DLD1 (cell line): ENCODE results near the gene ZNF329.

ENCODE experiments used
- in situ Hi-C: cut with HindIII; loops from 2 replicates; pipeline ENCODE4 v1.10.0; 2017; ENCODE audit warnings: low sequenced_read_pairs

Gene ZNF329

GRCh38 chr19:58079792-58080191, 70.8 kb downstream of the ZNF329 start:
- in situ Hi-C loops, result no loop called here
